GM12878 (cell line): ENCODE data around the gene CCDC74B. TPM values are rescaled to one million over a fixed set of nuclear protein-coding genes. Genes with fewer than 3 reads are reported as not detected.
A peak's percentile ranks its signal among the peaks of the same experiment; 100 is the strongest.
"Not testable (repeated sequence)": the region's sequence is repeated elsewhere in the genome, so short reads cannot be mapped to it uniquely, and the experiment has no call there.

Experiments used
- ATAC-seq: fragments of 200-7000 bp; cut with Tn5 transposase; 3 replicates; pipeline ENCODE4 v1.9.1; 2020; ENCODE audit warnings: mild to moderate bottlenecking, moderate library complexity
- BruUV-seq: library from RNA; stranded (reverse); fragments of 400-500 nt; replicated peaks from 2 replicates; lab custom pipeline; 2021; lab: Mats Ljungman, UMichigan
- CTCF ChIA-PET: fragments of 300-600 bp; sonication (Branson Sonifier 250); formaldehyde crosslinking; extraction: SDS; loops from one replicate; lab custom pipeline; 2021; ENCODE audit warnings: inconsistent platforms; lab: Yijun Ruan, JAX
- POLR2A ChIA-PET: fragments of 350-600 bp; formaldehyde crosslinking; extraction: SDS; loops from one replicate; lab custom pipeline; 2021; ENCODE audit warnings: inconsistent platforms; lab: Charles Lee
- RAD21 ChIA-PET: fragments of 300-600 bp; sonication (Branson Sonifier 250); formaldehyde crosslinking; loops from one replicate; lab custom pipeline; 2023; ENCODE audit warnings: antibody characterized with exemption; ENCODE audit not compliant: unreplicated experiment; lab: Charles Lee
- SMC1A ChIA-PET: fragments of 300-600 bp; sonication (Branson Sonifier 250); formaldehyde crosslinking; loops from one replicate; lab custom pipeline; 2023; ENCODE audit not compliant: unreplicated experiment, uncharacterized antibody; lab: Charles Lee
- DNase-seq: peaks from one replicate; pipeline ENCODE4 v3.0.0-alpha.2; 2011; ENCODE audit warnings: low read depth, low spot score
- FAIRE-seq: peaks from 3 replicates; lab custom pipeline; 2011; peaks lifted over from hg19 to GRCh38; lab: Jason Lieb, UNC
- H2AFZ ChIP-seq: 2 replicates; pipeline ENCODE4 v1.6.0; 2011; ENCODE audit warnings: low read depth, low read length, control low read depth; ENCODE audit not compliant: control insufficient read depth
- H3K27ac ChIP-seq: 2 replicates; pipeline ENCODE4 v1.5.1; 2011; ENCODE audit warnings: control low read depth; ENCODE audit not compliant: control insufficient read depth, insufficient read depth
- H3K27me3 ChIP-seq, 2 experiments: replicated peaks in 1 of 2; 2 replicates each; pipeline versions ENCODE4 v1.6.0 to v1.6.1; 2011; ENCODE audit warnings: low read length in 1 of 2; ENCODE audit not compliant: control insufficient read depth in 2 of 2, insufficient read depth in 2 of 2
- H3K36me3 ChIP-seq, 2 experiments: 2 replicates each; pipeline ENCODE4 v1.5.1; 2011; ENCODE audit warnings: low read length in 1 of 2; ENCODE audit not compliant: control insufficient read depth in 2 of 2, insufficient read depth in 2 of 2
- H3K4me1 ChIP-seq: 2 replicates; pipeline ENCODE4 v1.6.1; 2011; ENCODE audit warnings: mild to moderate bottlenecking, low read length, moderate library complexity, mixed read lengths; ENCODE audit not compliant: control insufficient read depth, insufficient read depth
- H3K4me2 ChIP-seq: 2 replicates; pipeline ENCODE4 v1.6.0; 2011; ENCODE audit warnings: control low read depth; ENCODE audit not compliant: control insufficient read depth, insufficient read depth
- H3K4me3 ChIP-seq: fragments of 200-600 bp; sonication (generic); 2 replicates; pipeline ENCODE4 v1.5.1; 2016
- H3K79me2 ChIP-seq: 2 replicates; pipeline ENCODE4 v1.6.0; 2011; ENCODE audit warnings: low read length; ENCODE audit not compliant: control insufficient read depth, insufficient read depth
- H3K9ac ChIP-seq: 2 replicates; pipeline ENCODE4 v1.8.0; 2011; ENCODE audit warnings: low read length, control low read depth, mixed read lengths; ENCODE audit not compliant: control insufficient read depth, insufficient read depth
- H3K9me3 ChIP-seq: replicated peaks from 3 replicates; pipeline ENCODE4 v1.5.1; 2011; ENCODE audit warnings: mild to moderate bottlenecking, low read length; ENCODE audit not compliant: control insufficient read depth, insufficient read depth
- H4K20me1 ChIP-seq: 2 replicates; pipeline ENCODE4 v1.6.0; 2011; ENCODE audit not compliant: control insufficient read depth, insufficient read depth
- BMI1 ChIP-seq: fragments of 450-650 bp; IDR thresholded peaks from 2 replicates; pipeline ENCODE4 v1.6.1; 2016; ENCODE audit warnings: mild to moderate bottlenecking, moderate library complexity, borderline replicate concordance
- CHD1 ChIP-seq: IDR thresholded peaks from 2 replicates; pipeline ENCODE4 v1.6.1; 2012; ENCODE audit warnings: low read depth, low read length, improper control_type of control experiment
- HDAC6 ChIP-seq: fragments of 200-600 bp; sonication (generic); IDR thresholded peaks from one replicate; pipeline ENCODE4 v1.8.0; 2017; ENCODE audit warnings: antibody characterized with exemption; ENCODE audit not compliant: unreplicated experiment
- NFXL1 ChIP-seq: fragments of 450-650 bp; IDR thresholded peaks from 2 replicates; pipeline ENCODE4 v1.6.1; 2017; ENCODE audit warnings: antibody characterized with exemption, mild to moderate bottlenecking, borderline replicate concordance
- NR2C2 ChIP-seq: IDR thresholded peaks from 2 replicates; pipeline ENCODE4 v1.6.1; 2011; ENCODE audit warnings: borderline replicate concordance, low read depth; ENCODE audit not compliant: control insufficient read depth, insufficient read length
- NR2F1 ChIP-seq: fragments of 450-650 bp; conservative IDR thresholded peaks from 2 replicates; pipeline ENCODE4 v1.6.1; 2017; ENCODE audit warnings: mild to moderate bottlenecking
- NRF1 ChIP-seq: conservative IDR thresholded peaks from 2 replicates; pipeline ENCODE4 v1.6.1; 2011; ENCODE audit warnings: mild to moderate bottlenecking, low read depth, low read length, improper control_type of control experiment
- TAF1 ChIP-seq: IDR thresholded peaks from 2 replicates; pipeline ENCODE4 v1.6.1; 2011; ENCODE audit warnings: mild to moderate bottlenecking, low read depth, low read length, borderline replicate concordance
- WGBS: methylation state at CpG from one replicate; pipeline ENCODE4 v1.1.6; 2016; ENCODE audit warnings: low lambda C conversion rate; ENCODE audit not compliant: insufficient replicate concordance, insufficient coverage; ENCODE audit errors: missing lambda C conversion rate; 5-methylcytosine and 5-hydroxymethylcytosine counted together
- in situ Hi-C: fragments of 300-500 bp; cut with MboI; formaldehyde crosslinking; loops from 9 replicates; pipeline ENCODE4 v1.14.3; 2018; ENCODE audit warnings: mixed read lengths
- intact Hi-C: fragments of 100-400 bp; cut with micrococcal nuclease; formaldehyde crosslinking; loops from one replicate; pipeline ENCODE4 v1.14.2; 2022; ENCODE audit not compliant: unreplicated experiment
- polyA plus RNA-seq, 11 experiments: library from polyadenylated mRNA; depleted of rRNA in 4 of 11; unstranded in 6 of 11; stranded (reverse) in 5 of 11; fragments of >200 nt; fragmentation: Nextera tagmentation in 4 of 11; fragmentation: Illumina TruSeq in 1 of 11; extraction: Ambion mirVana in 4 of 11; extraction: Trizol in 1 of 11; gene quantifications; 1 replicate in 1 of 11; 2 replicates in 10 of 11; pipeline versions ENCODE4 v1.2.1 to v1.2.3, GENCODE V29; 2011 to 2016; ENCODE audit warnings: inconsistent platforms in 2 of 11, missing spikeins in 2 of 11, low read depth in 1 of 11
- total RNA-seq, 4 experiments: library from RNA; depleted of rRNA in 3 of 4; stranded (reverse); fragments of >200 nt in 3 of 4; fragmentation: Illumina TruSeq in 1 of 4; extraction: Trizol in 1 of 4; gene quantifications; 2 replicates each; pipeline versions ENCODE4 v1.2.1 to v1.2.3, GENCODE V29; 2013 to 2021

CCDC74B gene
- total and polyA plus RNA-seq, 10 of the 15 experiments (the other 5 are each of a cell fraction or from before 2014, with no cell fraction given), result 0.52 to 21.2 (median 9.7) TPM

DNA sequence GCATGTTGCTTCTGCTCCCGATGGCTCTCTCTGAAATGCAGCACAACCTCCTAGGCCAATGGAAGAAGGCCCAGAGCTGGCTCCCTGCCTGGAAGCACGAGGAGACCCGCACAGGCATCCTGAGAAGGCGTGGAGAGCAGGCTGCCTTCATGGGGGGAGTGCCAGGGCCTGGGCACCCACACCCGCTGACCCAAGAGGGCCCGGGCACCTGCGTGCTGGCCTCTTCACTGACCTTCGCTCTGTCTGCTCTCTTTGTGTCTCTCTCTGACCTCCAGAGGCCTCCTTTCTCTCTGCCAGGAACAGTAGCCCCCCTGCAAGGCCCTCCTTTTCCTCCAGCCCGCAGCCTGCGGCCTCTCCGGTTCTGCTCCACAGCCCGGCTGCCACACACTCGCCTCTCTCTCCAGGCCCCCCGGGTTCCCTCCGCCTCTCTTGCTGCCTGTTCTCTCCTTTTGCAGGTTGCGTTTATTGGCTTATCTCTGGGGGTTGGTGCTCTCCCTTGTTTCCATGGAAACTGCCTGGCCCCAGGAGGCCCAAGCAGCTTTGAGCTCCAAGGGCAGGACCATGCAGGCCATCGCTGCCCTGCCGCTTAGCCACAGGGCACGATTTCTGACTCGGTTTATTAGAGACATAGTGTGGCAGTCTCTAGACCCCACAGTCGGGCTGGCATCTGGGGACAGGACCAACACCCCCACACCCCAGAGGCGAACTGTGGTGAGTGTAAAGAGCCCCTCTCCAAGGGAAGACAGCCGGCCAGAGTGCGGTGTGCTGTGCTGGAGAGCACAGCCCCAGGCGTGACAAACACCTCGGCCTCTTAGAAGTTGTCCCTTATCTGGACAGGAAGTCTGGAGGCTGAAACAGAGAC is 38.8 kb upstream of the CCDC74B start (continued):
- TF ChIP-seq NR2F1, result no peak
- no peak for TF ChIP-seq NRF1
- no peak for TF ChIP-seq NFXL1
- no peak for TF ChIP-seq BMI1
- no peak for TF ChIP-seq TAF1
- no peak for TF ChIP-seq NR2C2
- TF ChIP-seq HDAC6, result no peak
- TF ChIP-seq CHD1, result no peak
- TF ChIP-seq, all 136 proteins: peak for 0

GRCh38 chr2:130182826-130183511 is 38.1 kb upstream of the CCDC74B start:
- CTCF ChIA-PET, result interaction anchor here (1.9 to 3.4 kb wide), 3 partner anchors 150 to 159 kb away, joined by 7 to 12 read pairs (median 12); partner anchors contain the start of gene IMP4
- H2AFZ ChIP-seq, SMC1A ChIA-PET, RAD21 ChIA-PET, H3K27me3 ChIP-seq, BruUV-seq, H4K20me1 ChIP-seq, POLR2A ChIA-PET, H3K36me3 ChIP-seq, H3K4me1 ChIP-seq, H3K9me3 ChIP-seq, DNase-seq: not testable (repeated sequence)
- Histone ChIP-seq H3K9ac (peak overlapping the region; percentile 73), H3K4me2 (peak overlapping the region; percentile 92), H3K79me2 (peaks cover 50% of the 10 kb centered on the region), H3K27ac (peak overlapping the region; percentile 70), H3K4me3 (peak overlapping the region; percentile 83)
- in situ Hi-C loops (loop anchor here (5.0 kb wide), 1 partner anchor 154 kb away; no protein-coding TSS in a partner anchor), intact Hi-C loops (loop anchor here (1.0 kb wide), 1 partner anchor 149 kb away; no protein-coding TSS in a partner anchor)
- FAIRE-seq (peak; percentile 76), ATAC-seq (peak; percentile 23; the same call in 2 of the 3 replicates)
- 9% methylated on average over 22 of the region's 23 CpGs for WGBS
